GM19455 (cell line): ENCODE measurements around the gene KRT85.

Experiments
- ATAC-seq: cut with Tn5 transposase; IDR thresholded peaks from one replicate; pipeline ENCODE4 v1.9.1; 2021; ENCODE audit not compliant: unreplicated experiment

Gene KRT85

DNA sequence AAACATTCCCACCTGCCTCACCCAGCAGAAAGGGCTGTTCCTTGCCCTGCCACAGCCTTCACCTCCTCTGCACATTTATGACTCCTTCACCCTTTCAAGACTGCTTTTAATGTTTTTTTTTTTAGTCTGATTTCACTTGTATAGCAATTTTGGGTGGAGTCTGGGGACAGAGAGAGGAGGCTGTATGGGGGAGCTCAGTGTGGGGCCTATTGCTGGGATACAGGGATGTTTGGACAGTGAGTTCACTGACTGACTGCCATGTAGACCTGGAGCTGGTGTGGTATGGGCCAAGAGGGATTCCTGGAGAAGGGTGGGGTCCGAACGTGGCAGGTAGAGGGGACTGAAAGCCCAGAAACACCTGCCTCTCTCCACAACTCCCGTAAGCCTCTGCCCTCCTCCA lies 1.9 kb upstream of the KRT85 start:
- ATAC-seq, result no peak

DNA sequence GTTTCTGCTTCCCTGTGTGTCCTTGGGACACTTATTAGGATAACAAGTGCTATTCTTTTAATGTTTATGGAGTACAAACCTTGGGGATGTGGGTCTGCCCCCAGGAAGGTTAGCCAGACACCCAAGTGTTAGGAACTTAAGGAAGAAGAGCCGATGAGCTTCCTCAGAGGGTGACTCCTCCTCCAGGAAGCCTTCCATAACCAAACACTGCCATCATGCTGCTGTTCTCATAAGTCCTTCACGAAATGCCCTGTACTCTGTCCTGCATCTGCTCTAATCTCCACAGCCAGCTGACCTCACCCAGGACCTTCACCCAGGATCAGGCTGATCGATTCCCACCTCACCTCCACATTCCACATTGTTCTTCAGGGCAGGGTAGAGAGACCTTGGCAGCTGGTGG lies 1.2 kb upstream of the KRT85 start:
- no peak for ATAC-seq

DNA sequence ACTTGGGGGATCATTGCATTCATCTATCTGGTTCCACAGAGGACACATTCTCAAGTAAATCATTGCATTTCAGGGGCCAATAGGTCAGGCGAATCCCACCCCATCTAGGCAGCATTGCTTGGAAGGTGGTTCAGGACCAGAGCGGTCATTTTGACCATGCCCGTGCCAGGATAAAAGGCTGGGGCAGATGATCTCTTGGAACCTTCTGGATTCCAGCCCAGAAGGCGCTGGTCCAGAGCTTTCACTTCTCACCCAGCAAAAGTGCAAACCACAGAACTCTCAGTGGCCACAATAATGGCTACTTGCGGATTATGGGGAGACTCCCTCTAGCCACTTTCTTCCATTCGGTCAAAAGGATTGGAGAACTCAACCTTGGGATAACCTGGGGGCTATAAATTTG lies 595 bp upstream of the KRT85 start:
- ATAC-seq, result no peak

DNA sequence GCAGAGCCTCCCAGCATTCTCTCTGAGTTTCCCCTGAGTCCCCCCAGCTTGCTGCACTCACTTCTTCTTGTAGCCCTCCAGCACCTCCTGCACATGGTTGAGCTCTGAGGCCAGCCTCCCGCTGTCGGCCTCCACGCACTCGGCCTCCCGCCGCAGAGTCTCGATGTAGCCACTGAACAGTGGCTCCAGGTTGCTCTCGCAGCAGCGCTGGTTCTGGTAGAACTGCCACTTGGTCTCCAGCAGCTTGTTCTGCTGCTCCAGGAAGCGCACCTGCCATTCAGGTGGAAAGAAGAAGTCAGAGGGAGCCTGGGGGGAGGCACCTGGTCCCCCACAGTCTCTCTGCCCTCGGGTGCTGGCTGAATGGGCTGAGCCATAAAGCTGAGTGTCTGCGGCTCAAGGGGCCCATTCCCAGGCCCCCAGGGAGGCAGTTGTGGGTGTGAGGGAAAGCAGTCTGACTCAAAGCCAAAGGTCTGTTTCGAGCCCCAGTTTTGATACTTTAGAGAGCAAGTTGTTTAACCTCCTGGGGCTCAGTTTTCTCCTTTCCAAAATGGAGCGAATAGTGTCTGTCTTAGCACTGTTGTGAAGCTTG lies 2.3 kb downstream of the KRT85 start:
- ATAC-seq, result no peak

DNA sequence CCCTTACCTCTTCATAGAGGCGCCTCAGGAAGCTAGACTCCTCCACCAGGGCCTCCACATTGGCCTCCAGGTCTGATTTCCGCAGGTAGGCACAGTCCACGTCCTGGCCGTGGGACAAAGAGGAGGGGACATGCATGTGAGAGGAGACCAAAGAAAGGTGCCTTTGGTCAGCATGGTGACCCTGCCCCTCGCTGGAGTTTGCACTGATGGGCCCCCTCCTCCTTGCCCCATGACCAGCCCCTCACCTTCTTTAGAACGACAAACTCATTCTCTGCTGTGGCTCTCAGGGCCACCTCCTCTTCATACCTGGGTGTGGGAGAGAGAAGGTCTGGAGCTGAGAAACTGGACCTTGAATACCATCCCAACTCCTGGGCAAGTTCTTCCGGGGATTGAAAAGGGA lies 3.2 kb downstream of the KRT85 start:
- ATAC-seq, result no peak

DNA sequence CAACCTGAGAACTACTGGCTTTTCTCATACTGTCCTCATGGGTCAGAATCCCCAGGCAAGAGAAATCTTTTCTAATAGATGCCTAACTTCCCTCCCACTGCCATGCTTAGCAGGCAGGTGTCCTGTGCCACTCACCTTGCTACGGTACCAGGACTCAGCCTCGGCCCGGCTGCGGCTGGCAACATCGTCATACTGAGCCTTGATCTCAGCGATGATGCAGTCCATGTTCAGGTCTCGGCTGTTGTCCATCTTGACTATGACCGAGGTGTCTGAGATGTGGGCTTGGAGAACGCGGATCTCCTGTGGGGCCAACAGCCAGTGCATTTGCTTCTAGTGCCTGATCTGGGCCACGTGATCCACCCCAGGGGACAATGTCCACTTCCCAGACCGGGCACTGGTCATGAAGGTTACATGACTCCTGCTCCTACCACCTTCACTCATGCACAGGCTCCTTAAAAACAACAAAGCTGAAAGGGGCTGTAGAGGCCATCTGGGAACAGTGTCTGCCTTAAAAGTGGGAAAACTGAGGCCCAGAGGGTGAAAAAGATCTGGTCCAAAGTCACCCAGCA lies 4.1 kb downstream of the KRT85 start:
- ATAC-seq, result no peak

DNA sequence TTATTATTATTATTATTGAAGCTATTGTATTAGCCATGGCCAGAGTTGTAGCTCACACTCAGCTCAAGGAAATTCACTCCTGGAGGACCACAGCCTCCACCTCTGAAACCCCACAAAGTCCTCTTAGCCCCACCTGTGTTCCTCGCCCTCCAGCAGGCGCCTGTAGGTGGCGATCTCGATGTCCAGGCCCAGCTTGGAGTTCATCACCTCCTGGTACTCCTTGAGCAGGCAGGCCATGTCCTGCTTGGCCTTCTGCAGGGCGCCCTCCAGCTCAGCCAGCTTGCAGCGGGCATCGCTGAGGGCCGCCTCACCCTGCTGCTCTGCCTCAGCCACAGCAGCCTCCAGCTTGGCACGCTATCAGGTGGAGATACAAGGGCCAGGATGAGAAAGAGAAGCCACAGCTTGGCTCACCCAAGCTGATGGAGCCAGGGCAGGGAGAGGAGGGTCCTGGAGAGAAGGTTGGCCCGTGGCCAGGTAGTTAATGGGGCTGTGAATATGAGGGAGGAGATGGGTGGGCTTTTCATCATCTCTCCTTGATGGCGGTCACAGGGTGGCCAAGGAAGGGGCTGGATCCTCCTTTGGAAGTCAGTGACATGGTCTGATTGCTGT lies 5.1 kb downstream of the KRT85 start:
- no peak for ATAC-seq

DNA sequence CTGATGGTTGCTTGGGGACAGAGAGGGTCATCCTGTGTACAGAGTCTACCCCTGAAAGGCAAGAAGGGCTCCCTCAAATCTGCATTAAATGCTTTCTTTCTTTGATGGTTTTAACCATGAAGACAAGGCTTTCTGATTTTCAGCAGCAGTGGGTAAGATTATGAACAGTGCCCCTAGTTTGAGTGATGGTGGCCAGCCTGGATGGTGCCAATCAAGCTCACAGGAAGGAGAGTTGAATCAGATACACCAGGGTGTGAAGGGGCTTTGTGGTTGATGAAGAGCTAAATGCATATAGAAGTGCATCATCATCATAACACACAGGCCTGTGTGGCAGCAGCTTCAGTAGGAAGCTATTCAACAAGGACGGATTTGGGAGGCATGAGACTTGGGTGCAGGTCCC lies 5.7 kb downstream of the KRT85 start:
- no peak for ATAC-seq

DNA sequence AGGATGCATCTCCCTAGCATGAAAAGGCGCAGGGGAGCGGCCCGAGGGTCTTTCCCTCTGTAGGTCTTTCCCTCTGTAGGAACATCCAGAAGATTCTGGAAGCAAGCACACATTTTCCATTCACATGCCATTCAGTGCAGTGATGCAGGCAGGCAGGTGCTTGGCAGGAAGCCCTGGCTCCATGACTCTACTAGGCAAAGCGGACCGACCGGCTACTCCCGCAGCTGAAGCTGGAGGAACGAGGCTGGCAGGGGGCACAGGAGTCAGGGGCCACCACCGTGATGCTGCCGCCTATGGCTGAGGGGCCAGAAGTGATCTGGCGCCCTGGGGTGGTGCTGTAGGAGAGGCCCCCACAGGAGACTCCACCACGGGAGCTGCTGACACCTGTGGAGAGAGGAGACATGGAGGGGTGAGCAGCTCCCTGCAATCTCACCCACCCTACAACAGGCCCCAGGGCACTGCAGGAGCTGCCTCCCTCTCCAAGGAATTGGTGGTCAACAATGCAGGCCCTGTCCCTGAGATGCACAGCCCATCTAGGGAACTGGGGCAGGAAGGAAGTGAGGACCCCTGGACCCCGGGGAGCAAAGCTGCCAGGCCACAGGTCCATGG lies 6.5 kb downstream of the KRT85 start:
- no peak for ATAC-seq

DNA sequence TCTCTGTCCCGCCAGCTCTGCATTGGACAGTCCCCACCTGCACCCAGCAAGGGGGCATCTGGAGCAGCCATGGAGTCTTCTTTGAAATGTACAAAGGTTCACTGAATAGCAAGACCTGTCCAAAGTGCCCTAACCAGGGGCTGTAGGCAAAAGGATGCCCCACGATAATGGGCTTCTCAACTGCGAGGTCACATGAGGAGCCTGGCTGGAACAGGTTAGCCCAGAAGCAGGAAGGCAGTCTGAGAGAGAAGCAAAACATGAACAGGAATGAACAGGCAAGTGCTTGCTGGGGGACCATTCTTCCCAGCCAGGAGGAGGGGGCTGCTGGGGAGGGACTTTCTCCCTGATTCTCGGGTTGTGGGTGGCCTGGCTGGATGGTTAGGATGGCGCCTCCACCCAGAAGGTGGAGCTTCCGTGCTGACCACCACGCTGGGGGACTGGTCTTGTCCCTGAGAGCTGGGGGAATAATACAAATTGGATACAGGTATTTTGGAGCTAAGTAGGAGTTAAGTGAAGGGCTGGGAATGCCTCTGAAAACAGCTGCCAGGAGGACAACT lies 7.1 kb downstream of the KRT85 start:
- no peak for ATAC-seq

DNA sequence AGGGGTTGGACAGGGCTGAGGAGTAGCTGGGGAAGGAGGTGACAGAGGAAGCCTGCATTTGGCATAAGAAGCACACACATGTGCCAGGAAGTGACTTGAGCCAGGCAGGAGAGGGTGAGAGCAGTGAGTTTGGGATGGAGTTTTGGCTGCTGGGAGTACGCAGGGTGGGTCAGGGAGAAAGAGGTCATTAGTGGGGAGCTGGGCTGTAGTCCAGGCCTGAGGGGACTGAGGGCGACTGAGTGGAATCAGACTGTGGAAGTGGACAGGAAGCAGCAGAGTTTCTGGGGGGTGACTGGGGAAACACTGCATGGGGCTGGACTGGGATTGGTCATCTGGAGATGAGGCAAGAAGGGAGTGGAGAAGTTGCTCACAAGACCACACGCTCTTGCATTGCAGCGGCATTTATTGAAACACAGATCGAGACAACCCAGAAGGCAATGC lies 7.6 kb downstream of the KRT85 start:
- no peak for ATAC-seq

DNA sequence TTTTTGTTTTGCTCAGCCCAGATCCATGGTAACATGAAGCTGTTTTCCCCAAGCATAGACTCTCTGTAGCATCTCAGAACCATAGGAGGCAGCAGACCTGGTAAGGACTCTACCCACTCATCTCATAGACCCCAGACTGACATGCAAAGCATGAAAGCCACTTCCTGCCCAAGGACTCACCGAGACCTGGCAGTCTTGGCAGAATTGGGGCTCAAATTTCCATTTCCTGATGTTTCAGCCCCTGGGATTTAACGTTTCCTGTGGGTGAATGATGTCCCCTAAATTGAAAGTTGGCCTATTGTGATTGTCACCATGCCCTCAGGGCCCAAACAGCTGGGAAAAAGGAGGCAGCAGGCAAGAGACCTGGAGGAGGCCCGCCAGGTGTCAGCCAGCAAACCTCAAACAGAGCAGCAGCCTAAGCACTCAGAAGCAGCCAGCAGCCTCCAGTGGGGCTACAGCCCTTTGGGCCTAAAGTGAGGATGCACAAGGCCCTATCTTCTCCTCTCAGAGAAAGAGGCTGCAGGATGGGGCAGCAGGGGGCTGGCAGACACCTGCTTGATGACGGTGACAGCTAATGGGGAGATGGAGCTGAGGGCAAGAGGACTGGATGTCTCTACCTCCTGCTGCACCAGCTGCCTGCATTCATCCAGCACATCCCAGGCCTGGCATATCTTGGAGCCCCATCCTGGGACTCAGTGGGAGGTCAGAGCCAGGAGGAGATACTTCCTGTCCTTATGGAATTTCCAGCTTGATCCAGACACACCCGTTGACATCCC lies 8.5 kb downstream of the KRT85 start:
- ATAC-seq, result peak; percentile 93

DNA sequence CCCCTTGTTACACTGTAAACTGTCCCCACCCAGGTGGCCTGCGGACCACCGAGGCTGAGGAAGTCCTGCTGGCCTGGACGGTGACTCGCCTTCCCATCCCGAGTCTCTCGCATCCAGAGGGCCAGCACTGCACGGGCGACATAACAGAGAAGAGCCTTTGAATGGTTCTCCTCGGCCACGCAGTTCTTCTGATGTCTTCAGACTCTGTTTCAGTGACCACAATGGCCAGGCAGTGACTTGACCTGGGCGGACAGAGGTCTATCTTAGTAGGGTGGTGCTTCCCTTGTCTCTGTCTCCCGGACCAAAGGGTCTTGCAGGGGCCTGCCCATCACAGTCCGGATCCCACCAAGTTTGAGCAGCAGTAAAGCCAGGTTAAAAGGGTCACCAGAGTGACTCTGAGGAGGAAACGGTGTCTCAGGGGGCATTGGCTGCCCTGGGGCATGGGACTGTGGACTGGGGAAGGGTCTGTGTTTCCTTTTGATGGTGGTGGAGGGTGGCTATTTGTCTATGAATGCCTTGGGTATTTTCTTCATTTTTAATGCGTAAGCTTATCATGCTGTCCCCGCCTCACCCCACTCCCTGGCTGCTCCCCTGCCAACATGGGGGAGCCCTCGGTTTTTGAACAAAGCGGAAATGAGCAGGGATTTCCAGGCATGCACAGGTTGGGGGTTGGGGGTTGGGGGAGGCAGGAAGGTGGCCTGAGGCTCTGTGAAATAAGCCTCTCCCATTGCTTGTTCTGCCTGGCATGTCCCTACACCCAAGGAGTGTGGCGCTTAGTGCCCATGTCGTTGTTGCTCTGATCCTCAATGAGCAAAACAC lies 10.3 kb downstream of the KRT85 start:
- no peak for ATAC-seq

DNA sequence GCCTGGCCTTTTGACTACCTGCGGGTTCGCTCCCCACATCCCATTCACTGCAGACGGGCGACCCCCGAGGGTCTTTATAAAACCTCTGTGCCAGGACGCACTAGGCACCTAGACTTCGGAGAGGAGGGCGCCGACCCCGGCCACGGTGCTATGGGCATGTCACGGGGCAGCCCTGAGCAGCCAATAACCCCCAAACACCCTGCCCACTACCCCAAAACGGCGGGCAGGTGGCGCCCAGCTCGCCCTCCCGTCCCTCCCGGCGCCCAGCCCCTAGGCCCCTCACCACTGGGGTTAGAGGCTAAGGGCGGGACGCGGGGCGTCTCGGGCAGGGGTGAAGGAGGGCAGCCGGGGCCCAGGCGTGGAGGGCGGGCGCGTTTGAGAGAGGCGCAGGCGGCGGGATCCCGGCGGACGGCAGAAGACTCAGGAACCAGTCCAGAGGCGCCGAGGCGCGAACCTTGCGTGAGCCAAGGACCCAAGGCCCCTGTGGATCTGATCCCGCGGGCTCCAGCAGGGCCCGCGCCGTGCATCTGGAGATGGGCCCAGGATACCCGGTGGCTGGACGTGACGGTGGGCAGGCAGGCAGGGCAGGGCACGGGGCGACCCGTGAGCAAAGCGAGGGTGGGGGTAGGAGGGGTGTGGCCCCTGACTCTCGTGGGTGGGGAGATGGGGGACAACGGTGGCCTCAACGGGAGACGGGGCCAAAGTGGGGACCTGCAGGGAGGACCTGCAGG lies 11.1 kb downstream of the KRT85 start:
- no peak for ATAC-seq

DNA sequence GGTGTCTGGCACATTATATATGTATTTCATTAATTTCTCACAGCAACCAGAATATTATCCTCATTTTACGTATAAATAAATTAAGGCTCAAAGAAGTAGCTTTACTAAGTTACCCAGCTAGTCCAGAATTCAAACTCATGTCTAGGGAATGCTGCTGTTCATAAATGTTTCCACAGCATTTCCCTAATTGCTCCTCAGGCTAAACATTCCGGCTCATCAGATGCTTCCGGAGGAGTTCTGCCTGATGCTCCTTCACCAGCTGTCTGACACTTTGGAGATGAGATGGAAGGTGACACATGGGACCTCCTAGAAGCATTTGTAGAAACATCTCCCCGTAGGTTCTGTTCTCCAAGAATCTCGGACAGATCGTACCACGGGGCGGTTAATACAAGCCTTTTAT lies 12.1 kb downstream of the KRT85 start:
- ATAC-seq, result no peak

DNA sequence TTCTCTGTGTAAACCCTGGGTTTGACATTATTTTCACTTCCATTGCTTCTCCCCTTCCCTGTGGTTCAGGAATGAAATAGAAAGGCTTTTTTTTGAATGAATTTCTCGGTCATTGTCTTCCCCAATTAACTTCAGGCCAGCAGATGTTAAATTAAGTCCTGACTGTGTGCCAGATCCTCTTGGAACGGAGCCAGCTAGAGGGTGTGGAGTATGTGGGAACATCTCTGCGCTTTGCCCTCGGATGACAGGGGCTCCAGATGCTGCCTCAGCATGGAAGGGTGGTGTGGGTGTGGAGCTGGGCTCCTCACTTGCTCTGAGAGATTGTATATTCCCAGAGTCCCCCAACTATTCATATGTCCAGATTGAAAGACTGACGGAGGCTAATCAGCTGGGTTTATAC lies 13.1 kb downstream of the KRT85 start:
- ATAC-seq, result no peak

DNA sequence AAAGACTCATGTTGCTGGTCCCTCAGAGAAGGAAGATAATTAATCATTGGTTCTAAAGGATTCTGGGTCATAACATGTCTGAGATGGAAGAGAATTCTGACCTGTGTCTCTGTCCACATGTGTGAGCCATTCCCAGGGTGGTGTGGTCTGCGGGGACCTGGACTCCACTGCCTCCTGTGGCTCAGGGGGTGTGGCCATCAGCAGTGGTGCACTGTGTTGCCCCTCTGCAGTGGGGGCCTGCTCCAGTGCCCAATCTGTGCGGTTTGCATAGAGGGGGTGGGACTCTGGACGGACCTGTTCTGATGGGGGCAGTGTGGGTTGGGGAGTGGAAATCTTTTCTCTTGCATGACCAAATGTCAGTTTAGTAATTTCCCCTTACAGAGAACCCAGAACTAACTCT lies 13.5 kb downstream of the KRT85 start:
- ATAC-seq, result no peak

DNA sequence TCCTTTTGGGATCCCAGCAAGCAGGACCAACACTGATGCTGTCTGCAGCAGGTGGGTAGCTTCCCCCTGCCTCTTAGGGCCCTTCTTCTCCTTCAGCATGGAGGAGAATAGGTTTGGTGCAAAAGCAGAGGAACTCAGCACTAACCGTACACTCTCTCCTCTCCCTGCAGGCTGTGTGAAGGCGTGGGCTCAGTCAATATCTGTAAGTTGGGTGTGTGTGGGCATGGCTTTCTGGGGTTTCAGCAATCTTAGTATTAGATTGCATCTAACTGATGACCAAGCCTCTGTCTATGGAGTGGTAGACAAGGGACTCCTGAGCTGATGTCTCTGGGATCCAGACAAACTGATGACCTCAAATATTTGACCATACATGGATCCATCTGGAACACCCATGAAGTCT lies 14.3 kb downstream of the KRT85 start:
- ATAC-seq, result no peak

DNA sequence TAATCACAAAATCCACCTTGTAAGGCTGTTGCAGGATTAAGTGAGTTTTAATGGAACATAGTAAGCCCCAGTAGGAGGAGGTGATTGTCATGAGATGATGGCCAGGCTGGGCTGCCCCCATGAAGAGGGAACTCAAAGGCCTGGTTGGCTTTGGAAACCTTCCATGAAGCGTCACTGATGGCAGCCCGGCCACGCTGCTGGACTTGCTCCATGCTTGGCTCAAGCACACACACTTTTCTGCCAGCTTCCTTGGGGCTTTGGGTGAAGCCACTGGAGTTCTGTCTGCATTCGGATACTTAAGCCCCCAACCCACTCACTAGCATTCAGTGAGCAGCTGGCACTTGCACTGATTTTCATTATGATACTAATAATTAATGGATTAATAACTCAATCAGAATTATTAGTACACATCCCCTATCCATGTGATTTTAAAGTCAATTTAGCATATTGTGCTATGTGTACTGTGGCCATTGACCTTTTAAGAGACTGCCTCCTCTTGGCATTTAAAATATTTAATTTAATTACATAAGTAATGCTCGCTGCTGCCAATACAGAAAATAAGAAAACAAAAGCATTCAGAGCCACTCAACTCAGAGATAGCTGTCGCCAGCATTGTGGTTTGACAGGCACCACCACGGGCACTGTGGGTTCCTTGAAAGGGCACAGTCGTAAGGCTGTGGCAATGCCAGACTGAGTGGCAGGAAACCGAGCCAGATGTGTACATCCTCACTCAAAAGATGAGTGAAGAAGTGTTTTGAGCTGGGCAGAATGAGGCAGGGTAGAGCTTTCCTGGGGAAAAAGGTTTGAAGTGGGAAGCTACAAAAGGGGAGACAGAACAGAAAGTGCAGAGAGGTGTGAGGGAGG lies 15.9 kb downstream of the KRT85 start:
- ATAC-seq, result no peak
